HS-5 (cell line): Measurements from ENCODE around the gene RRP36.
"Not testable (repeated sequence)": the region's sequence is repeated elsewhere in the genome, so short reads cannot be mapped to it uniquely, and the experiment has no call there.

ENCODE experiments used
- DNase-seq: peaks from one replicate; pipeline ENCODE4 v3.0.0-alpha.2; 2012; ENCODE audit warnings: low read depth

The RRP36 gene

GRCh38 chr6:43037706-43038105 is 16.3 kb downstream of the RRP36 start:
- no peak for DNase-seq

- no peak for DNase-seq
Observed at GRCh38 chr6:43038727-43039126, 17.3 kb downstream of the RRP36 start.

GRCh38 chr6:43040542-43041257 is 19.3 kb downstream of the RRP36 start:
- DNase-seq = no peak

GRCh38 chr6:43041475-43041874 is 20.1 kb downstream of the RRP36 start:
- DNase-seq = not testable (repeated sequence)

GRCh38 chr6:43043310-43043709 is 21.9 kb downstream of the RRP36 start:
- DNase-seq = no peak

- no peak for DNase-seq
Observed at GRCh38 chr6:43045371-43045930, 24.0 kb downstream of the RRP36 start.

- DNase-seq = no peak
Observed at GRCh38 chr6:43047998-43048397, 26.6 kb downstream of the RRP36 start.

GRCh38 chr6:43050981-43051380 is 29.6 kb downstream of the RRP36 start:
- no peak for DNase-seq

- DNase-seq = no peak
Observed at GRCh38 chr6:43052225-43052841, 30.9 kb downstream of the RRP36 start.

GRCh38 chr6:43052842-43053544 is 31.6 kb downstream of the RRP36 start:
- no peak for DNase-seq

GRCh38 chr6:43053545-43054205 is 32.3 kb downstream of the RRP36 start, which contains the start of gene CUL7:
CUL7 (minus strand) TSS chr6:43053851; CDS start chr6:43052788, 1,063 bp downstream.
- DNase-seq = peak; percentile 76

- DNase-seq = no peak
Observed at GRCh38 chr6:43054206-43054943, 33.0 kb downstream of the RRP36 start.

GRCh38 chr6:43055966-43056365 is 34.5 kb downstream of the RRP36 start:
- DNase-seq = no peak

- DNase-seq = no peak
Observed at GRCh38 chr6:43058531-43058930, 37.1 kb downstream of the RRP36 start.

GRCh38 chr6:43059168-43060033 is 38.0 kb downstream of the RRP36 start, which contains the start of the genes KLC4 and MRPL2:
KLC4 (plus strand) TSS chr6:43059631; CDS start chr6:43061336, 1,705 bp downstream.
MRPL2 (minus strand) TSS chr6:43059434; CDS start chr6:43059381, 53 bp downstream.
- DNase-seq = peak; percentile 94

GRCh38 chr6:43060034-43060754 is 38.8 kb downstream of the RRP36 start:
- no peak for DNase-seq

GRCh38 chr6:43060755-43061633 is 39.6 kb downstream of the RRP36 start:
- DNase-seq = no peak

- DNase-seq = no peak
Observed at GRCh38 chr6:43061861-43062260, 40.4 kb downstream of the RRP36 start.

- no peak for DNase-seq
Observed at GRCh38 chr6:43062818-43063217, 41.4 kb downstream of the RRP36 start.
